ENCODE measurements around the gene MYO7B. TPM values are rescaled to one million over a fixed set of nuclear protein-coding genes. Genes with fewer than 3 reads are reported as not detected.
A peak's percentile ranks its signal among the peaks of the same experiment; 100 is the strongest.

MYO7B gene
- polyA plus RNA-seq, 1 of the 3 experiments (the other 2 are of a cell fraction) = 0.08 TPM

DNA sequence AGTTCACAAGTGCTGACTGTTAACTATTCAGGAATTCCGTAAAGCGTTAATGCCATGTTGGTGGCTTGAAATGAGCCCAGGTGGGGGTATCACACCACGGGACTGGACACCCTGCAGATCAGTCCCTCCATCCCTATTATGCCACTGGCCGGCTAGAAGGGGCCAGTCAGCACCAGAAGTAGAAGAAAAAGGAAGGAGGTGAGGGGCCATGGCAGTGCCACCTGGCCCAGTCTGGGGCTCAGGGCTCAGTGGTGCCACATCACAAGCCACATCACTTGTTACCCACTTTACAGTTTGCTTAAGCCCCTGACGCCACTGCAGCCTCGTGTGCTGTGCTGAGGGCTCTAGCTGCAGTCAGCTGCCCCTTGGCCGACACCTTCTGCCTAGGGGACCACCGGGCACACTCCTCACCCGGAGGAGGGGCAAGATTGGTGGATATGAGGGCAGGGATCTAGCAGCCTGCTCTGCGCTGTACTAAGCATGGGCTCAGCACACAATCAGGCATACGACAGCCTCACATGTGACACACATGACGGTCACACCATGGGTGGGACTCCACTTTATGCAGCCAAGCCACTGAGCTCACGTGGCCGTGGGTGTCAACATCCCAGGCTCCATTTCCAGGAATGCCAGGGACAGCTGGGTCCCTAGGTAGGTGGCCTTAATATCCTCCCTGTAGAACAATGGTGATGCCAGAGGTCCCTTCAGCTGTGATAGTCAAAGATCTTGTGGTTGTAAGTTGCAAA is 136.2 kb downstream of the MYO7B start:
- ChIA-PET CTCF (interaction anchor here (1.2 to 1.4 kb wide), 2 partner anchors 23 to 80 kb away, joined by 3 read pairs; no protein-coding TSS in a partner anchor), POLR2A (no interaction called here)
- Histone ChIP-seq H4K20me1 (ENCODE audit: insufficient read depth) (no peaks in the 10 kb centered on the region), H3K79me2 (ENCODE audit: insufficient read depth) (0 out of 2 replicates have a peak, but pooled peaks cover 3% of the 10 kb centered on the region), H3K36me3 (replicated peaks in 1 of 2; ENCODE audit: control insufficient read depth in 1 of 2, insufficient read depth in 2 of 2, low read length in 1 of 2) (no peaks in the 10 kb centered on the region), H3K27ac (ENCODE audit: low read depth in 2 of 2, low read length in 1 of 2) (no peak overlapping the region), H3K9ac (no peak overlapping the region), H3K9me3 (no peaks in the 10 kb centered on the region), H3K27me3 (ENCODE audit: insufficient read depth) (0 out of 2 replicates have a peak, but pooled peaks cover 2% of the 10 kb centered on the region), H3K4me1 (ENCODE audit: control insufficient read depth in 1 of 2, insufficient read depth in 2 of 2, low read depth in 1 of 2, low read length in 1 of 2) (peaks cover 0 to 6% of the 10 kb centered on the region in 2 experiments; a peak in 1 of 4 replicates), H3K4me3 (ENCODE audit: low read depth in 2 of 2, low read length in 1 of 2) (no peak overlapping the region), H2AFZ (ENCODE audit: low read depth) (no peak overlapping the region), H3K4me2 (no peak overlapping the region), H3K9me2 (no peaks in the 10 kb centered on the region), H3F3A (replicated peaks; ENCODE audit: insufficient read depth) (no peaks in the 10 kb centered on the region)
- 82% methylated on average over 8 of the region's 14 CpGs for WGBS (ENCODE audit: low lambda C conversion rate)
- DNase-seq = peak; percentile 8
- TF ChIP-seq NRF1 (IDR thresholded peaks at IDR 0.05; ENCODE audit: low read depth, low read length) = no peak
- no peak for TF ChIP-seq SIN3A (IDR thresholded peaks at IDR 0.05; ENCODE audit: borderline replicate concordance, low read depth, low read length)
- no peak for TF ChIP-seq TAF1 (IDR thresholded peaks at IDR 0.05; ENCODE audit: borderline replicate concordance, low read depth, low read length)
- TF ChIP-seq, protein P1, sequence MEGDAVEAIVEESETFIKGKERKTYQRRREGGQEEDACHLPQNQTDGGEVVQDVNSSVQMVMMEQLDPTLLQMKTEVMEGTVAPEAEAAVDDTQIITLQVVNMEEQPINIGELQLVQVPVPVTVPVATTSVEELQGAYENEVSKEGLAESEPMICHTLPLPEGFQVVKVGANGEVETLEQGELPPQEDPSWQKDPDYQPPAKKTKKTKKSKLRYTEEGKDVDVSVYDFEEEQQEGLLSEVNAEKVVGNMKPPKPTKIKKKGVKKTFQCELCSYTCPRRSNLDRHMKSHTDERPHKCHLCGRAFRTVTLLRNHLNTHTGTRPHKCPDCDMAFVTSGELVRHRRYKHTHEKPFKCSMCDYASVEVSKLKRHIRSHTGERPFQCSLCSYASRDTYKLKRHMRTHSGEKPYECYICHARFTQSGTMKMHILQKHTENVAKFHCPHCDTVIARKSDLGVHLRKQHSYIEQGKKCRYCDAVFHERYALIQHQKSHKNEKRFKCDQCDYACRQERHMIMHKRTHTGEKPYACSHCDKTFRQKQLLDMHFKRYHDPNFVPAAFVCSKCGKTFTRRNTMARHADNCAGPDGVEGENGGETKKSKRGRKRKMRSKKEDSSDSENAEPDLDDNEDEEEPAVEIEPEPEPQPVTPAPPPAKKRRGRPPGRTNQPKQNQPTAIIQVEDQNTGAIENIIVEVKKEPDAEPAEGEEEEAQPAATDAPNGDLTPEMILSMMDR (IDR thresholded peaks at IDR 0.05) = no peak
- TF ChIP-seq MXI1 (IDR thresholded peaks at IDR 0.05; ENCODE audit: low read depth, low read length) = no peak
- TF ChIP-seq RCOR1 (IDR thresholded peaks at IDR 0.05; ENCODE audit: low read length) = no peak
- TF ChIP-seq EP300 (IDR thresholded peaks at IDR 0.05; ENCODE audit: borderline replicate concordance in 1 of 2, low read depth in 1 of 2, low read length in 1 of 2) = no peak
- no peak for TF ChIP-seq CHD2 (IDR thresholded peaks at IDR 0.05; ENCODE audit: low read length, partially characterized antibody)
- TF ChIP-seq POLR2AphosphoS5 (IDR thresholded peaks at IDR 0.05; ENCODE audit: low read depth, low read length) = no peak

DNA sequence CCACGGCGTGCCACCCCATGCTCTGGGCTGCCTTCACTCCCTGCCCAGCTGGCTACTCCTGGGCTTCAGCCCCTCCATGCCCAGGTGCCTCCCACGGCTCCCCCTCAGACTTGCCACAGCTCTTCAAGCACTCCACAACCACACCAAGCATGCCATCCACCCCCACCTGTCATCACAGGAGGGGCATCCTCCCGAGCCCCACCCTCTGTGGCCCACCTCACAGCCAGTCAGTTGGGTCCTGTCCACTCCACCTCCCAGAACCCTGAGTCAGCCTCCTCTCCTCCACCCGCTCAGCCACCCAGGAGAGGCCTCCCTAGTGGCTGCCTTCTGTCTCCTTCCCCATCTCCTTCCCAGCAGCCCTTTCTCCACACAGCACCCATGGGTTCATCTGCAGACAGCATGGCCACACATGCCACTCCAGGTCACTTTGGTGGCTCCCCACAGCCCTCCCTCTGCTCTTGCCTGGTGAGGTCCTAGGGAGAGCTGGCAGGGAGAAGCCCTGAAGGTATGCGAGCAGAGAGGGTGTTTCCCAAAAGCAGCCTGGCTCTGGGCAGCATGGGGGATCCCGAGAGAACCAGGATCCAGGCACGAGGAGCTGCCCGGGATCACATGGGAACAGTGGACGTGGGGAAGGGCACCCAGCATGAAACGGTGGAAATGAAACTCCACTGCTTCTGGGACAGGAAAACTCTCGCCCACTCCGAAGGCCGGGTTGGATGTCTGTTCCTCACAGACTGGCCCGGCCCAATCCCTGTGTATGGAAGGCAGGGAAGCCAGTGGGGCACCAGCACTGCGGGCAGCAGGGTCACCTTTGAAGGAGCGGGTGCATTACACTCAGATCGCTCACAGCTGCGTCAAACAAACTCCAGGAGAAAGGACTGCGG is 137.1 kb downstream of the MYO7B start:
- H3K27me3 ChIP-seq (ENCODE audit: insufficient read depth) = peaks cover 11% of the 10 kb centered on the region; the same call in 1 of the 2 replicates
- WGBS (ENCODE audit: low lambda C conversion rate) = 90% methylated on average over 20 of the region's 20 CpGs
- no peaks in the 10 kb centered on the region for H3K36me3 ChIP-seq (replicated peaks in 1 of 2; ENCODE audit: control insufficient read depth in 1 of 2, insufficient read depth in 2 of 2, low read length in 1 of 2)
- no peak overlapping the region for H3K4me3 ChIP-seq (ENCODE audit: low read depth in 2 of 2, low read length in 1 of 2)
- H3K27ac ChIP-seq (ENCODE audit: low read depth in 2 of 2, low read length in 1 of 2) = no peak overlapping the region
- H3K9me3 ChIP-seq = no peaks in the 10 kb centered on the region
- H3K4me1 ChIP-seq (ENCODE audit: control insufficient read depth in 1 of 2, insufficient read depth in 2 of 2, low read depth in 1 of 2, low read length in 1 of 2) = peaks cover 0 to 6% of the 10 kb centered on the region in 2 experiments; a peak in 1 of 4 replicates
- H3F3A ChIP-seq (replicated peaks; ENCODE audit: insufficient read depth) = no peaks in the 10 kb centered on the region
- ChIA-PET CTCF (interaction anchor here (1.2 to 1.4 kb wide), 2 partner anchors 23 to 81 kb away, joined by 3 read pairs; no protein-coding TSS in a partner anchor), POLR2A (no interaction called here)
- H3K9ac ChIP-seq = no peak overlapping the region
- H4K20me1 ChIP-seq (ENCODE audit: insufficient read depth) = no peaks in the 10 kb centered on the region
- no peak overlapping the region for H2AFZ ChIP-seq (ENCODE audit: low read depth)
- H3K4me2 ChIP-seq = no peak overlapping the region
- DNase-seq = peak; percentile 18
- H3K79me2 ChIP-seq (ENCODE audit: insufficient read depth) = 0 out of 2 replicates have a peak, but pooled peaks cover under 1% of the 10 kb centered on the region
- H3K9me2 ChIP-seq = no peaks in the 10 kb centered on the region
- no peak for TF ChIP-seq RAD21 (IDR thresholded peaks at IDR 0.05; ENCODE audit: low read length)
- TF ChIP-seq FOSL2 (IDR thresholded peaks at IDR 0.05; ENCODE audit: borderline replicate concordance, low read depth) = no peak
- TF ChIP-seq, protein P2, sequence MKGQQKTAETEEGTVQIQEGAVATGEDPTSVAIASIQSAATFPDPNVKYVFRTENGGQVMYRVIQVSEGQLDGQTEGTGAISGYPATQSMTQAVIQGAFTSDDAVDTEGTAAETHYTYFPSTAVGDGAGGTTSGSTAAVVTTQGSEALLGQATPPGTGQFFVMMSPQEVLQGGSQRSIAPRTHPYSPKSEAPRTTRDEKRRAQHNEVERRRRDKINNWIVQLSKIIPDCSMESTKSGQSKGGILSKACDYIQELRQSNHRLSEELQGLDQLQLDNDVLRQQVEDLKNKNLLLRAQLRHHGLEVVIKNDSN (IDR thresholded peaks at IDR 0.05; ENCODE audit: borderline replicate concordance, low read depth) = no peak
- TF ChIP-seq SMC3 (IDR thresholded peaks at IDR 0.05; ENCODE audit: low read depth, low read length) = no peak
- no peak for TF ChIP-seq YY1 (IDR thresholded peaks at IDR 0.05; ENCODE audit: low read depth)
- no peak for TF ChIP-seq FOXJ3 (CRISPR knock-in tag; IDR thresholded peaks at IDR 0.05)
- TF ChIP-seq, protein P3, sequence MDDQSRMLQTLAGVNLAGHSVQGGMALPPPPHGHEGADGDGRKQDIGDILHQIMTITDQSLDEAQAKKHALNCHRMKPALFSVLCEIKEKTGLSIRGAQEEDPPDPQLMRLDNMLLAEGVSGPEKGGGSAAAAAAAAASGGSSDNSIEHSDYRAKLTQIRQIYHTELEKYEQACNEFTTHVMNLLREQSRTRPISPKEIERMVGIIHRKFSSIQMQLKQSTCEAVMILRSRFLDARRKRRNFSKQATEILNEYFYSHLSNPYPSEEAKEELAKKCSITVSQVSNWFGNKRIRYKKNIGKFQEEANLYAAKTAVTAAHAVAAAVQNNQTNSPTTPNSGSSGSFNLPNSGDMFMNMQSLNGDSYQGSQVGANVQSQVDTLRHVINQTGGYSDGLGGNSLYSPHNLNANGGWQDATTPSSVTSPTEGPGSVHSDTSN (IDR thresholded peaks at IDR 0.05) = no peak
- TF ChIP-seq MXI1 (IDR thresholded peaks at IDR 0.05; ENCODE audit: low read depth, low read length) = no peak
- TF ChIP-seq ELF1 (IDR thresholded peaks at IDR 0.05) = no peak
- TF ChIP-seq, protein P4, sequence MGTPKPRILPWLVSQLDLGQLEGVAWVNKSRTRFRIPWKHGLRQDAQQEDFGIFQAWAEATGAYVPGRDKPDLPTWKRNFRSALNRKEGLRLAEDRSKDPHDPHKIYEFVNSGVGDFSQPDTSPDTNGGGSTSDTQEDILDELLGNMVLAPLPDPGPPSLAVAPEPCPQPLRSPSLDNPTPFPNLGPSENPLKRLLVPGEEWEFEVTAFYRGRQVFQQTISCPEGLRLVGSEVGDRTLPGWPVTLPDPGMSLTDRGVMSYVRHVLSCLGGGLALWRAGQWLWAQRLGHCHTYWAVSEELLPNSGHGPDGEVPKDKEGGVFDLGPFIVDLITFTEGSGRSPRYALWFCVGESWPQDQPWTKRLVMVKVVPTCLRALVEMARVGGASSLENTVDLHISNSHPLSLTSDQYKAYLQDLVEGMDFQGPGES (IDR thresholded peaks at IDR 0.05; ENCODE audit: low read depth, low read length) = no peak
